GM12865 (cell line): ENCODE measurements around the gene ALDH8A1.

Experiments
- DNase-seq: peaks from one replicate; pipeline ENCODE4 v3.0.0; 2010; ENCODE audit warnings: low read depth
- H3K4me3 ChIP-seq: 2 replicates; pipeline ENCODE4 v1.5.1; 2011; ENCODE audit warnings: mild to moderate bottlenecking, low read depth, low read length, control low read depth
- TF ChIP-seq, protein P1 (sequence below): IDR thresholded peaks from 2 replicates; pipeline ENCODE4 v1.5.1; 2011; ENCODE audit warnings: low read length, control low read depth, low read depth, inconsistent platforms; ENCODE audit not compliant: insufficient read depth; ENCODE audit errors: missing control alignments

The ALDH8A1 gene

DNA sequence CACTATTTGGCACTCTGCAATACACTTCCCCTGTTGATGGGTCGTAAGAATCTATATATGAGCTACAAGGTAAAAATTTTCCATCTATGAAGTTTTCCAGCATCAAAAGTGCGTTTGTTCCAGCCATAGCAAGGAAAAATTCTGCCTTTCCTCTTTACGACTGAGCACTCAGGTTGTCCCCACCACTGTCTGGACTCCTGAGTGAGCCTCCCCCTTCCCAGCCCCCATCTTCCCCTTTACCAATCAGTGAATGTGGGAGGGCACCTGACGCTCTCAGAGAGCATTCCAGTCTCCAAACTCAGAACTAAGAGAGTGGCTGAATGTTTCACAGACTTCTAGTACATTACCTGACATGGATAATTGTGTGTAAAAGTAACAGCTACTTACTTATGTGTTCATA, at the start of gene ALDH8A1:
TSS of gene ALDH8A1 (minus strand) at position 175 of the 400 bp plus-strand sequence. CDS start at position 127, 48 bp downstream.
- no peak within 1 kb of the TSS for H3K4me3 ChIP-seq
- DNase-seq, result no peak
- TF ChIP-seq, protein P1, sequence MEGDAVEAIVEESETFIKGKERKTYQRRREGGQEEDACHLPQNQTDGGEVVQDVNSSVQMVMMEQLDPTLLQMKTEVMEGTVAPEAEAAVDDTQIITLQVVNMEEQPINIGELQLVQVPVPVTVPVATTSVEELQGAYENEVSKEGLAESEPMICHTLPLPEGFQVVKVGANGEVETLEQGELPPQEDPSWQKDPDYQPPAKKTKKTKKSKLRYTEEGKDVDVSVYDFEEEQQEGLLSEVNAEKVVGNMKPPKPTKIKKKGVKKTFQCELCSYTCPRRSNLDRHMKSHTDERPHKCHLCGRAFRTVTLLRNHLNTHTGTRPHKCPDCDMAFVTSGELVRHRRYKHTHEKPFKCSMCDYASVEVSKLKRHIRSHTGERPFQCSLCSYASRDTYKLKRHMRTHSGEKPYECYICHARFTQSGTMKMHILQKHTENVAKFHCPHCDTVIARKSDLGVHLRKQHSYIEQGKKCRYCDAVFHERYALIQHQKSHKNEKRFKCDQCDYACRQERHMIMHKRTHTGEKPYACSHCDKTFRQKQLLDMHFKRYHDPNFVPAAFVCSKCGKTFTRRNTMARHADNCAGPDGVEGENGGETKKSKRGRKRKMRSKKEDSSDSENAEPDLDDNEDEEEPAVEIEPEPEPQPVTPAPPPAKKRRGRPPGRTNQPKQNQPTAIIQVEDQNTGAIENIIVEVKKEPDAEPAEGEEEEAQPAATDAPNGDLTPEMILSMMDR, result no peak

- DNase-seq, result no peak
- no peak overlapping the region for H3K4me3 ChIP-seq
- TF ChIP-seq, protein P1, result no peak
Measured at GRCh38 chr6:134999107-134999506, 49.2 kb upstream of the ALDH8A1 start.

- no peak overlapping the region for H3K4me3 ChIP-seq
- DNase-seq, result no peak
- TF ChIP-seq, protein P1, result no peak
Measured at GRCh38 chr6:134997133-134997995, 47.5 kb upstream of the ALDH8A1 start.

DNA sequence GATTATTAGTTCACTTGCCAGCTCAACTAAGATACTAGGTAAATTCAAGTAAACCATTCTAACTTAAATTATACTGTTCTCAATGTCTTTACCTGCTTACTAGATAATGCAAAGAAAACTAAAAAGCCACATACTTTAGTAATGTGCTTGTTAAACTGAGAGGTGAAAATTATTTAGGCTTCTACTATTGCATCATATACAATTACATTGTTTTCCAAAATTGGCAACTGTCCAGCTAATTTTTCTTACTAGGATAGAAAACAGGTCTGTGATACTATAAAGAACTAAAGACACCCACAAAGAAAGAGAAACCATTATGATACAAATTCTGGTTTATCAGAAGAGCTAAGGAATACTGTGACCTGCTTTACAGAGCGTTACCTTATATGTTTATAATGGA, 45.6 kb upstream of the ALDH8A1 start:
- DNase-seq, result no peak
- TF ChIP-seq, protein P1, result no peak
- H3K4me3 ChIP-seq, result no peak overlapping the region

- no peak for DNase-seq
- no peak overlapping the region for H3K4me3 ChIP-seq
- TF ChIP-seq, protein P1, result no peak
Measured at GRCh38 chr6:134994431-134994830, 44.5 kb upstream of the ALDH8A1 start.

DNA sequence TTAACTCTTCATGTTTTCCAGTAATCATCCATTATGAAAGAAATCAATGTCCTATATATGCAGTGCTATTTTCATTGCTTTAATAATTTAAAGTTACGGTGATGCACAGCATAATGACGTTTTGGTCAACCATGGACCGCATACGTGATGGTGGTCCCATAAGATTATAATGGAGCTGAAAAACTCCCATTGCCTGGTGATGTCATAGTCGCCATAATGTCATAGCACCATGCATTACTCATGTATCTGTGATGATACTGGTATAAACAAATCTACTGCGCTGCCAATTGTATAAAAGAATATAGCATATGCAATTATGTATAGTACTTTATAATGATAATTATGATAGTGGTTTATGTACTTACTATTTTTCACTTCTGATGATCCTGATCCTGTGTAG, 42.3 kb upstream of the ALDH8A1 start:
- no peak for DNase-seq
- TF ChIP-seq, protein P1, result no peak
- no peak overlapping the region for H3K4me3 ChIP-seq
